Pons (tissue), 1 donor: ENCODE data around the gene FBXL5.
A peak's percentile ranks its signal among the peaks of the same experiment; 100 is the strongest.
"Not testable (repeated sequence)": the region's sequence is repeated elsewhere in the genome, so short reads cannot be mapped to it uniquely, and the experiment has no call there.

Experiments
- DNase-seq: peaks from one replicate; pipeline ENCODE4 v3.0.0-alpha.2; 2016; ENCODE audit warnings: low spot score

The FBXL5 gene

DNA sequence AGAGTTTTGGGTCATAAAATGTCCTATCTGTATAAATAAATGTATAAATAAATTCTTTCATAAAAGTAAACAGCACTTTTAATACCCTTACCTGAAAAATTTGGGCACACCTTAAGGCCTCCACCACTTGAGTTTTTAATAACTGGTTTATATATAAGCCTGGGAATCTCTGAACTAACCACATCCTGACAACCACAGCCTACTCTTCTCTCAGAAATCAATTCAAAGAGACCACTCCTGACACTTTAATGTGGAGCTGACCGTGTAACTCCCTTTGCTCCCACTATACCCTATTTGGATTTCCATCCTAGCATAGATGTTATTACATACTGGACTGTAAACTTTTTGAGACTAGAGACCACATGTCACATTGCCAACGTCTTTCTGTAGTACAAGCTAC lies 3.5 kb downstream of the FBXL5 start:
- no peak for DNase-seq

DNA sequence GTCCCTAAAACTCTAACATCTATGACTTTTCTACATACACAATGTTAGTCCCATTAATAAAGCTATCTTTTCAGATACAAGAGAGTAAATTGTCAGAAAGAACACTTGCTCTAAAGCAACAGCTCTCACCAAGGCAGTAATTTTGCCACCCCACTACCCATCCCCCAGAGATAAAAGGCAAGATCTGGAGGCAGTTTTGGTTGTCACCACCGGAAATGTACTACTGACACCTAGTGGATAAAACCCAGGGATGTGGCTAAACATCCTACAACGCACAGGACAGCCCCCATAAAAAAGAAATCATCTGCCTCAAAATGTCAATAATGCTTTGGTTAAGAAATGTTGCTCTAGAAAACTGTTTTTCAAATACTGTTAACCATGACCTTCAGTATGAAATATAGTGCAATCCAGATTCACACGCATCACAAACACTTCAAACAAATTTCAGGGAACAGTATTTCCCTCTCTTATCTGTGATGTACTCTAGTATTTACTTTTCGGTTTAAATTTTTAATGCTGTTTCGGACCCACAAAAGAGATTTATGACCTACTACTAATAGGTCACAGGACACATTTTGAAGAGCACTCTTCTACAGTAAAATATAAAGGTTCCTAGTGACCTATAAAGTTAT lies 5.1 kb downstream of the FBXL5 start:
- DNase-seq, result peak; percentile 83

DNA sequence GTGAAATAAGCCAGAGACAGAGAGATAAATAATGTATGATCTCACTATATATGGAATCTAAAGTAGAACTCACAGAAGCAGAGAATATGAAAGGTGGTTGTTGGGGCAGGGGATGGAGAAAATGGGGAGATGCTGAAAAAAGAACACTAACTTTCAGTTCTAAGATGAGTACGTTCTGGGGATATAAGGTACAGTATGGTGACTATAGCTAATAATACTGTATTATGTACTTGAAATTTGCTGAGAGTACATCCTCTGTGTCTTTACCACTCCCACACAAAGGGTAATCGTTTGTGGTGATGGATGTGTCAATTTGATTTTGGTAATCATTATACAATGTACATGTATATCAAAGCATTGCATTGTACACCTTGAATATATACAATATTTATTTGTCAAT lies 6.6 kb downstream of the FBXL5 start:
- DNase-seq, result no peak

DNA sequence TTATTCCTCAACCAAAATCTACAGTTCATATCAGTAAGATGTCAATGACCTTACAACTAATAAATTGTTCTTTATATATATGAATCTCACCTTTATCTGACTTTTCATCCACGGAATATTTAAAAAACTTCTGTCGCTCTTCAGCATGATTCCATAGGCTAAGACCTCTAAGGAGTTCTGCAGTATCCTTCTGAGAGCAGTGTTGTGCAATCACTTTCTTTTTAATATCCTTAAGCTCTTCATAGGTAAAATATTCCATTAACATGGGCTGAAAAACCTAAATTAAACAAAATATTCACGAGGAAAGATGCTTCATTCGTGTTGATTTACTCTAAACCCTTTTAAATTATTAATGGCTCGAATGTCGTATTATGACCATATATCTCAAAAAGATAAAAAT lies 16.7 kb downstream of the FBXL5 start:
- DNase-seq, result no peak

DNA sequence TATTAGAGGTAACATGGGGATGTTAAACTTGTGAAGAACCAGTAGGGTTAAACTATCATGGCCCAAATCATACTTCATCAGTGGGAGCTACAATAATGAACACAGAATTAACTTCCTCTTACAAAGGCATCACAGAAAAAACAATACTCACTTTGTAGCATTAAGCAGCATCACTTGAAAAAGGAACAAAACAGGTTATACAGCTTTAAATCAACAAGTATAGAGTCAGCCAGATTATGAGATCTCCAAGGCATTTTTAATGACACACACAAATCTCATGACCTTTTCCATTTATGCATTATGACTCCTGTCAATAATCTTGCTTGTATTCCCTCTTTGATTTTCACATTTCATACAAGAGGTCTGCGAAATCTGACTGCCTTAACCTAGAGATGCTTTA lies 18.3 kb downstream of the FBXL5 start:
- DNase-seq, result no peak

DNA sequence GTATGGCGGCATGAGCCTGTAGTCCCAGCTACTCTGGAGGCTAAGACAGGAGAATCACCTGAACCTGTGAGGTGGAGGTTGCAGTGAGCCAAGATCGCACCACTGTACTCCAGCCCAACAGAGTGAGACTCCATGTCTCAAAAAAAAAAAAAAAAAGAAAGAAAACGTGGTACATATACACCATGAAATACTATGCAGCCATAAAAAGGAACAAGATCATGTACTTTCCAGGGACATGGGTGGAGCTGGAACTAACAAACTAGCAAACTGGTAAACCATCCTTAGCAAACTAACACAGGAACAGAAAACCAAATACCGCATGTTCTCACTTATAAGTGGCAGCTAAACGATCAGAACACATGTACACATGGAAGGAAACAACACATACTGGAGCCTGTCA lies 37.8 kb downstream of the FBXL5 start:
- not testable (repeated sequence) for DNase-seq

DNA sequence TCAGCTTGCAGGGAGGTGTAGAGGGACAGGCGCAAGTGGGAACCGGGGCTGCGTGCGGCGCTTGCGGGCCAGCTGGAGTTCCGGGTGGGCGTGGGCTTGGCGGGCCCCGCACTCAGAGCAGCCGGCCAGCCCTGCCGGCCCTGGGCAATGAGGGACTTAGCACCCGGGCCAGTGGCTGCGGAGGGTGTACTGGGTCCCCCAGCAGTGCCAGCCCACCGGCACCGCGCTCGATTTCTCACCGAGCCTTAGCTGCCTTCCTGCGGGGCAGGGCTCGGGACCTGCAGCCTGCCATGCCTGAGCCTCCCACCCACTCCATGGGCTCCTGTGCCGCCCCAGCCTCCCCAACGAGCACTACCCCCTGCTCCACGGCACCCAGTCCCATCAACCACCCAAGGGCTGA lies 40.3 kb downstream of the FBXL5 start:
- DNase-seq, result not testable (repeated sequence)

DNA sequence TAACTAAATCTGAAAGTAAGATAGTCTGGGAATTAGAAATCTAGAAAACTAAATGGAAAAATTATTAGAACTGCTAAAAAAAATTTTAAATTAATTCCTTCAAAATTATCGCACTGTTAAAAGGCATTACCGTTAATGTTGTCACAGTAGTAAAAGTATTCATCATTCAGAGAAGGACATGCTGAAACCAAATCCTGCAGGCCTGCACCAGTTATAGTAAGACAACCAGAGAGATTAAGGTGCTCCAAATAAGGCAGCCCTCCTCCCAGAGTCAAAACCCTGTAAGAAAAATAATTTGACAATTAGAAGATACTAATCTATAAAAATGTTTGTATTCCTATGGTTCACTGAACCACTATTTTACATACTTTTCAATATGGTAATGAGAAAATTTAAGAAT lies 43.0 kb downstream of the FBXL5 start:
- DNase-seq, result no peak

DNA sequence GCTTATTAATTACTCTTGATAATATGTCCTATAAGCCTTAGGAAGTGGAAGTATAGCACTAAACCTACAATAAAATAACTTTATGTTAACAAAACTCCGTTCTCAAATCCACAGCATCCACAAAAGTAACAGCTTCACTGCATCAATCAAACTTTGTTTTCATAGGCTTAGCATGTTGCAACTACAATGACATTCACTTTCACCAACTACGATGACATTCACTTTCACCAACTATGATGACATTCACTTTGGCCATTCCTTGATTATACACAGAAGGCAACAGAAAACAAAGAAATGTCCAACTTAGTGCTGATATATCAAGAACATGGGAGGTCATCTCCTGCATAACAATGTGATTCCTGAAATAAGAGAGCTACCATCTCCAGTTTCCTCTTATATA lies 44.3 kb downstream of the FBXL5 start:
- no peak for DNase-seq

DNA sequence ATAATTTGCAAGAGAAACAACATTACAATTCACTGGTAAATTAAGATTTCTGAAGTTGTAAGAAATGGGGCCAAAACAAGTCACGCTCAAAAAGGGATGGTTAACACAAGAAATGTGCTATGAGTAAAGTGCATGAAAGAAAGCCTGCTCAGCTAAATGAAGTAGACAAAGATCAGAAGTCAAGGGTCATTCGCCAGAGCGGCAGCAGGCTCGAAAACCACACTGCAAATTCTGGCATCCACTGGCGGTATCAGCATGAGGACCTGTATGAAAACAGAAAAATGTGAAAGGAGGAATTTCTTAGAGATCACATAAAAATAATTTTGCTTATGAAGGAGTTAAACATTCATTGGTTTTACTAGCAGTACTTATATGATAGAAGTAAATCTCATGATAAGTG lies 49.6 kb downstream of the FBXL5 start:
- DNase-seq, result no peak

DNA sequence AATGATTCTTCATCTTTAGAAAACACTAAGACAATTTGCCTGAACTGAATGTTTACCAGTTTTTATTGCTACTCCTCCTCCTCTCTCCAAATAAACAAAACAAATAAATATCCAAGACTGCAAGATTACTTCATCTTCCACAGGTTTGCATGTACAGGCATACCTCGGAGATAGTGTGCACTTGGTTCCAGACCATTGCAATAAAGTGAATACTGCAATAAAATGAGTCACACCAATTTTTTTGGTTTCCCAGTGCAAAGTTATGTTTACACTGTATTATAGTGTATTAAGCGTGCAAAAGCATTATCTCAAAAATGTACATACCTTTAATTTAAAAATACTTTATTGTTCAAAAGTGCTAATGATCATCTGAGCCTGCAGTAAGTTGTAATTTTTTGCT lies 53.3 kb downstream of the FBXL5 start:
- no peak for DNase-seq

DNA sequence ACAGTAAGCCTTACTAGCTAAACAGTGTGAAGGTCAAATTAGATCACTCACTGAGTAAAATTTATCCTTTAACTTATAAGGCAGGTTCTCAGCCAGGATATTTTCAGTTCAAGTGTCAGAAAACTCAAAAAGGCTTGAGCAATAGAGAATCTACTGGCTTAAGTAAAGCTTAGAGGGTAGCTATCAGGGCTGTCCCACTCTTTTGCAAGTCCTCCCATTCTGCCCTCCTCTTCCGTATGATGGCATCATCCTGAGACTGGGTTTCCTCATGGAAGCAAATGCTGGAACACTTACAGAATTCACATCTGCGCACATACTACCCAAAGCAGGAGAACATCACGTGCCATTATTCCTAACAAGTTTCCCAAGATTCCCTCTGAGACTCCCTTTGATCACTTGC lies 55.0 kb downstream of the FBXL5 start:
- no peak for DNase-seq

DNA sequence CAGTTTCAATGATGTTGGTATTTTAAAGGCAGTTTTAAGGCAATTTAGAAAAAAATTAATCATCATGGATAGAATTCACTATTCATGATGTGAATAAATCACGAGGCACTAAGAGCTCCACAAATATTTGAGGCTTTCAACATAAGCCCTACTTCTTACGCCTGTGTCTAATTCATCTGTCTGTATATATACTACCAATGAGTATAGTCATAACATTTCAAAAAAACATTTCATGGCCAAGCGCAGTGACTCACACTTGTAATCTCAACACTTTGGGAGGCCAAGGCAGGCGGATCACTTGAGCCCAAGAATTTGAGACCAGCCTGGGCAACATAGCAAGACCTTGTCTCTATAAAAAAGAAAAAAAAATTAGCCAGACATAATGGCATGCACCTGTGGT lies 56.5 kb downstream of the FBXL5 start:
- no peak for DNase-seq

DNA sequence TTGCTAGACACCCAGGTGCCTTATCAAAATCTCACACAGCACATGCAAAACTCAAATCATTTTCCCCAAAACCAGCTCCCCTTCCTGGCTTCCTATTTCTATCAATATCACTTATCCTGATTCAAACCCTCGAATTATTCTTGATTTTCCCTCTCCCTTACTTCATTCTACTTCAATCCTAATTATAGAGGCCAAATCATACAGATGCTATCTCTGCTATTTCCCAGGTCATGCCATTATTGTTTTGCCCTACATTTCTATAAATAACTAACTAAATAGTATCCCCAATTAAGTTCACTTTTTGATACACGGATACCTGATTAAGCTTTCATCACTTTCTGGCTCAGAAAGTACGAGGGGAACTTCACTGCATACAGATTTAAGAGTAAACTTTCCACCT lies 62.4 kb downstream of the FBXL5 start:
- DNase-seq, result no peak

DNA sequence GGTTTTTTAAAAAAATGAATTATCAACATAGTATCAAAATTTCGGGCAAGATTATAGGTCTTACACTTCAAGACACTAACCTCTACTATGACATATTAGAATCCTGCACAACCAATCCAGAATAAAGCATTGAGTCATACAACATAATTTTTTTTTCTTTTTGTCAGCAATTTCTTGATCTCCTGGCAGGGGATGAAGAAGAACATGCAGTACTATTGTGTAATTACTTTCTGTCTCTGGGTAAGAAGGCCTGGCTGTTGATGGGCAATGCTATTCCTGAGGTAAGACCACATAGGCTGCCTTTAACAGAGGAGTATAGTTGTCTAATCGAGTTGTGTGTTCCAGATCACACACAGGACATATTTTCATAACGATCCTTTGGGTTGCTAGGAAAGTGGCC lies 67.5 kb downstream of the FBXL5 start:
- no peak for DNase-seq

DNA sequence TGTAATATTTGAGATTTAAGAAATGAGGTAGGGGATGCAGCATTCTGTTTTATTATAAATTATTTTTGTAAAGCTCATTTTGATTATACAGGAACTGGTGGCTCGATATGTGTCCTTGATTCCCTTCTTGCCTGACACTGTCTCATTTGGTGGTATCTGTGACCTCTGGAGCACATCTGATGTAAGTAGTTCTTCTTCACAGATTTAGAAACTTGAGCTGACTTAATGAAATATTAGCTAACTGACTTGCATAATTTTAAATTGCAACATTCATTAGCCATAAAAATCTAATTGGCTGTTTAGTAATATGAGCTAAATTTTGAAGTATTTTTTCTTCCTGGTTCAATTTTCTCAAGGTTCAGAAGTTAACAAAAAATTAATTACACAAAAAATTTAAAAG lies 69.1 kb downstream of the FBXL5 start:
- no peak for DNase-seq

DNA sequence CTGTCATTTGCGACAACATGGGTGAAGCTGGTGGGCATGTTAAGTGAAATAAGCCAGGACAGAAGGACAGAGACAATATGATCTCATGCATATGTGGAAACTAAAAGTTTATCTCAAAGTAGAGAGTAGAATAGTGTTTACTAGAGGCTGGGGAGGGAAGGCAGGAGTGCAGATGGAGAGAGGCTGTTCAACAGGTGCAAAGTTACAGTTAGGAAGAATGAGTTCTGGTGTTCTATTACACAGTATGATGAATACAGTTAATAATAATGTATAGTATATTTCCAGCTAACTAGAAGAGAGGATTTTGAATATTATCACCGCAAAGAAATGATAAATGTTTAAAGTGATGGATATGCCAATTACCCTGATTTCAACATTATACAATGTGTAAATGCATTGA lies 69.8 kb downstream of the FBXL5 start:
- DNase-seq, result no peak

DNA sequence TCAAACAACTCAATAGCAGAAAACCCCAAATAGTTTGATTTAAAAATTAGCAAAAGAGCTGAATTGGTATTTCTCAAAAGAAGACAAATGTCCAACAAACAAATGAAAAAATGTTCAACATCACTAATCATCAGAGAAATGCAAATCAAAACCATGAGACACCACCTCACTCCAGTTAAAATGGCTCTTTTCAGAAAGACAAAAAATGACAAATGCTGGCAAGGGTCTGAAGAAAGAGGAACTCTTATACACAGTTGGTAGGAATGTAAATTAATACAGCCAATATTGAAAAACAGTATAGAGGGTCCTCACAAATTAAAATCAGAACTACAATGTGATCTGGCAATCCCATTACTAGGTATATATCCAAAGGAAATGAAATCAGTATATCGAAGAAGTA lies 70.4 kb downstream of the FBXL5 start:
- no peak for DNase-seq

DNA sequence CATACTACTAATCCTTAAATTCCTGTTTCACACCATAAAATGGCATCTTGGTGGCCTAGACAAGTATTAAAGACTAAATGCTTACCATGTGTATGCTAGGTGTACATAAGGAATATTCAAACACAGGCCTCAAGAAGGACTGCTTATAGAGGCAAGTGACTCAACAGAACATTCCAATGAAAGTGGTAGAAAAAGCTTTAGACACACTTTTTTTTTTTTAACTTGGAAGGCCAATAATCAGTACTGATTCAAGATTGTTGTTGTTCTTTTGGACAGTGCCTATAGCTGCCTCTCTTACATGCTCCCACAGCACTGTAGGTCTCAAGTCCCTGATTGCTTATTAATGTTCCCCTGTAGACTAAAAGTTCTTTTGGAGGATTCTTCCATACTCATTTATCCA lies 77.6 kb downstream of the FBXL5 start:
- no peak for DNase-seq

DNA sequence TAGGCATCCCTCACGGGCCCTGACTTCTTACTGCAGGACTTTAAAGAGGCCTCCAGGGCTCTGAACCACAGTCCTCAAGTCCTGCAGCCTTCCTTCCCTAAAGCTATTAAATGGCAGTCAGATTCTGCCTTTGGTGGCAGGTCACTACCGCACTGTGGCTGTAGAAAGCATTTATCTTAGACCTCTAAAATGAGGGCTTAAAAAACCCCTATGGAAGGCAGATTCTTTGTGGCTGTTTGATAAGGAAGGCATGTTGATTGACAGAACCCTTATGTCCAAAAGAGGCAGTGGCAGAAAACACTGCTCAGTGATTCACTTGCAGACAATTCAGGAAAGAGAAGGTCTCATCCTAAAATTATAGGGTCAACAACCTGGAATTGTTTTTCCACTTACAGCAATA lies 79.2 kb downstream of the FBXL5 start:
- DNase-seq, result no peak

DNA sequence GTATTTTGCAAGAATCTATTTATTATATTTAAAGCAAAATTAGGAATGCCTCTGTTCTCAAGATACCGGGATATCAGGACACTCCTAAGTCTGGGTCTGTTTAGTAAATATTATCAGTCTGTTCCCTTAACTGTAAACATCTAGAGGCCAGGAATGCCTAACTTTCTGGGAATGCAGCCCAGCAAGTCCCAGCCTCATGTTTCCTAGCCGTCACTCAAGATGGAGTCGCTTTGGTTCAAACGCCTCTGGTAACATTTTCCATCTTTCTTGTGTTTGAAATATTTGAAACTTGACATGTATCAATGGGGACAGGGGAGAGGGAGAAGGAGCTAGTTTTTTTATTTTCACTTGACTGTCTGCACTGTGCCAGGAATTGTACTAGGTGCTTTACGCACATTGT lies 85.4 kb downstream of the FBXL5 start:
- DNase-seq, result no peak

DNA sequence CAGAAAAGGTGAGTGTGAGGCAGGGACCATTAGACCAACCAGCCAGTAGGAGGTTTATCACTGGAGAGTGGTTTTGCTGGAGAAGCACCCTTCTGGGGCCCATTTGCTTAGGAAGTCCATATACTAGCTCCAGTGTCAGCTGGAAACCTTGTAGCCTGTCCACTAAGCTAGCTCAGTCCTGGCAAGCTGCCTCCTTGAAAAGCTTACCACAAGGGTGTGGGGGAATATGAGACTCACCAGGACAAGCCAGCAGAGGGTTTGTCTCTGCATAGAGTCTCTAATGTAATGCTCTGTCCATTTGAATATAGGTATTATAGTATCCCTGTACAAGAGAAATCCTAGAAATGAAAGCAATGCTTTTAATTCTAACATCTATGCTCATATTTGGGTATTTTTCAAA lies 86.3 kb downstream of the FBXL5 start:
- DNase-seq, result no peak

DNA sequence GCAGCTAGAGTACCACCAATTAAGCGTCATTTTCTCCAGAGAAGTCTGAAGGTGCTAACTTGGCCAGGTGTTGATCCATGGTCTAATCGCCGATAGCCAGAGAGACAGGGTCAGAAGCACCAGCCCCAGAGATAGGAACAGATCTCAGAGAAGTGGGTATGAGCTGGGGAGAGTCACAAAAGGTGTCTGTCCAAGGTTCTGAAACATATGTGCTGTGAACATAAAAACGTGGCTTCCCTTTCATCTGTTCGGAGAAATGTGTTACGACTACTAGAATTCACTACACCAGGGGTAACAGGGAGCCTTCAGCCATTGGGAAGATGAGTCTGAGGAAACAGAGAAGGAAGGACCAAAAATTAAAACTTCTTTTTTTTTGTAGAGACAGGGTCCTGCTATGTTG lies 91.3 kb downstream of the FBXL5 start:
- DNase-seq, result no peak

DNA sequence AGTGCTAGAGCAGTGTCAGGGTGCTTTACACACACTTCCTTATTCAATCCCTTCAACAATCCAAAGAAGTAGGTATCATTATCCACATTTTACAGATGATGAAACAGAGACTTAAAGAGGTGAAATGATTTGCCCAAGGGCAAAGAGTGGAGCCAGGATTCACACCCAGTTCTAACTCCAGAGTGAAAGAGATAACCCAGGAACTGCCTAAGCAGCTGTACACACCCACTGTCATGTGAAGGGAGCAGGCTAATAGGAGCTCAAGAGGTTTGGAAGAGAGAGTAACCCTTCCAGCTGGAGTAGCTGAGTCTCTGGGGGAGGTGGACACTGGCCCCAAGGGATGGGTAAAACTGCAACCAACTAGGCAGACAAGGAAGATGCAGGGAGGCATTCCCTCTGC lies 92.5 kb downstream of the FBXL5 start:
- DNase-seq, result no peak

DNA sequence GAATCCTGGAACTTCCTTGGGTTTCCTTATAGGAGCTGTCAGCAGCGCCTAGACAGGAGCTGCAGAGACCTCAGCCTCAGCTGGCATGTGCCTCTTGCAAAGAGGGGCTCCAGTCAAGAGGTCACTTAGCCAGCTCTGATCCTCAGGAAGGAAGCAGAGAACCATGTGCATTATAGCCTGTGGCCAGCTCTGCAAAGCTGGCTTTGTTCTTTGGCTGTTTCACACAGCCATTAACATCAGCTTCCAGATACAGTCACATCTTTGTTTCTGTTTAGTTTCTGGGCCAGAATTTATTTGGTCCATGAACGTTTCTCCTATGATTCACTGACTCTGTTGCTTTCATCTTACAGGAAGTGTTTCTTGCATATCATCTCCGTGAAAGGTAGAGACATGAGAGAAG lies 93.0 kb downstream of the FBXL5 start:
- peak; percentile 92 for DNase-seq
